GM19328 (cell line): Measurements from ENCODE around the gene NRXN3.

Experiments used
- ATAC-seq: cut with Tn5 transposase; IDR thresholded peaks from one replicate; pipeline ENCODE4 v1.9.1; 2021; ENCODE audit warnings: mild to moderate bottlenecking, moderate library complexity; ENCODE audit not compliant: unreplicated experiment

Gene NRXN3

GRCh38 chr14:79260406-79260805 is 1090.2 kb downstream of the NRXN3 start:
- ATAC-seq, result no peak

DNA sequence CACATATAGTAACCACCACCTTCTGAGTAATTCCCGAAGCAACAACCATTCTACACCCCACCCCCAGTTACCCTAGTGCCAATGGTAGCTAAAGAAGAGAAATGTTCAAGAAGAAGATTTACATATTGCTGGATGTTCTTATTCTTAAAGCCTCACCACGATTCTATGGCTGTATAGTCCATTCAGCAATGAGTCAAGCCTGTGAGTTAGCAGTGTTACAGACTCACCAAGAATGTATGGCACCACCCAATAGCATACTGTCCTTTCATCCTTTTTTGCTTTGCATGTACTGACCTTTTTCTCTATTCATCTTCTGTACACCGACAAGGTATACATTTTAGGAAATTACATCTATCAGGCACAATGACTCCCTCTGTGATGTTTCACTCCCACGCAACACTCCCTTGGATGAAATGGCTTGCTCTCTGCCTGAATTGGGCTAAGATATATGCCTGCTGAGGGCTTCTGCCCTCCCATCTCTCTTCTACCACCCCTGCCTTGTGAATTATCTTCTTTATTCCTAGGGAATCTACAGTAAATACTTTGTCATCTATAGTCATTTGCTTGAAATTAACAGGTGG is 1095.3 kb downstream of the NRXN3 start:
- ATAC-seq, result no peak

- no peak for ATAC-seq
Measured at GRCh38 chr14:79270361-79270760, 1100.2 kb downstream of the NRXN3 start.

GRCh38 chr14:79271122-79271521 is 1100.9 kb downstream of the NRXN3 start:
- no peak for ATAC-seq

- no peak for ATAC-seq
Measured at GRCh38 chr14:79274641-79275291, 1104.6 kb downstream of the NRXN3 start.

DNA sequence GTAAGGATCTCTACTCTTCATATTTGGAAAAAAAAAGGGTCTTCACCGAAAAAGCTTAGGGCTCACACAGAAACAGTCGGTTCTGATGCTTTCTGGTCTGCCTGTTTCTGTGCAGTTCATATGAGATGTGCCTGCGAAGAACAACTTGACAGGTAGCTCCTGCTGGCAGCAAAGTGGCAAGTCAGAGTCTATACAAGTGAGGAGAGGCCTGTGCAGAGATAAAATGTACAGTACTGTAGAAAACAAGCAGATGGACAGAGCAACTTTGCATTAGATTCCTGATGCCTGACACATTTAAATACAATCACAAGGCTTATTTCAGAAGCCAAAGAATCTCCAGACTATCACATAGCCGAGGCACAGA is 1105.1 kb downstream of the NRXN3 start:
- ATAC-seq, result no peak

GRCh38 chr14:79278286-79278797 is 1108.2 kb downstream of the NRXN3 start:
- ATAC-seq, result no peak

GRCh38 chr14:79278798-79279644 is 1108.8 kb downstream of the NRXN3 start:
- ATAC-seq, result no peak

DNA sequence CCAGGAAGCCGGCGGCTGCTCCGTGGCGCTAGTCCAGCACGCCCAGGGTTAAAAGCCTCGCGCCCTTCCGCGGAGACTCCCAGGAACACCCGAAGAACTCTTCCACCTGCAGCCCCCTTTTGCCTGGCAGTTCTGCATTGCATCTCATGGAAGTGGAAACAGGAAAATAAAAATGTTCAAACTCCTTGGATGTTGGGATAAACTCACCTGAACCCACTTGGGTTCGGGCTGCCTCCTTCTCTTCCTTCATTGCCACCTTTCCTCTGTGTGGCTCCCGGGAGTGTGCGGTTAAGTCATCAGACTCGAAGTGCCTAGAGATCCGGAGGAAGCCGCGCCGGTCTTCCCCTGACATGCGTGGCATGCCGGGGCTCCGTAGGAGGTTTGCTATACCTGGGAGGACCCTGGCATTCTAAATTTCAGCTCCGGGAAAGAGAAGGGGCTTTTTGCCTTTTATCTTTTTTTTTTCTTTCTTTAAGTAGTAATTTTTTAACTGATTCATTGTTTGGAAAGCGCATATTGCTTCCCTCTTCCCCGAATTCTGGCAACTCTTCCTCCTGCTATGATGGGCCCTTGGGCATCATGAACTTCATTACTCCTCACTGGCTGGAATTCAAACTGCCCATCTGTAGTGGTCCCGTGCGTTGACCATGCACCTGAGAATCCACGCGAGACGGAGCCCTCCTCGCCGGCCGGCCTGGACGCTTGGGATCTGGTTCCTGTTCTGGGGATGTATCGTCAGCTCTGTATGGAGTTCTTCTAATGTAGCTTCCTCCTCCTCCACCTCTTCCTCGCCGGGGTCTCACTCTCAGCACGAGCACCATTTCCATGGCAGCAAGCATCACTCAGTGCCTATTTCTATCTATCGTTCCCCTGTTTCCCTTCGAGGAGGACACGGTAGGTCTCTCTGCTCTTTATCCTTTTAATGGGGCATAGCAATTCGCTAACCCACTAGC is 1109.7 kb downstream of the NRXN3 start:
- ATAC-seq, result no peak

GRCh38 chr14:79281244-79282152 is 1111.3 kb downstream of the NRXN3 start:
- ATAC-seq, result no peak

GRCh38 chr14:79284621-79285020 is 1114.4 kb downstream of the NRXN3 start:
- no peak for ATAC-seq

DNA sequence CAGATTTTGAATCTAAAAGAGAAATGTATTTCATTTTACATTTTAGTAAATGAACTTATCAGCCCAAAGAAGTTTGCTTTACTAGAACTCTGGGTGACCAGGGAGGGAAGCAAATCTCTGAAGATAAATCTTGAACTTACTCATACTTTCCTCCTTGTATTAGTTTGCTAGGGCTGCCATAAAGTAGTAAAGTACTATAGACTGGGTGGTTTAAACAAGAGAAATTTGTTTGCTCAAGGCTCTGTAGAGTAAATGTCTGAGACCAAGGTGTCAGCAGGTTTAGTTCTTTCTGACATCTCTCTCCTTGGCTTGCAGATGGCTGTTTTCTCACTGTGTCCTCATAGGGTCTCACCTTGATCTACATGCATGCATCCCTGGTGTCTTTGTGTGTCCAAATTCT is 1115.1 kb downstream of the NRXN3 start:
- no peak for ATAC-seq

DNA sequence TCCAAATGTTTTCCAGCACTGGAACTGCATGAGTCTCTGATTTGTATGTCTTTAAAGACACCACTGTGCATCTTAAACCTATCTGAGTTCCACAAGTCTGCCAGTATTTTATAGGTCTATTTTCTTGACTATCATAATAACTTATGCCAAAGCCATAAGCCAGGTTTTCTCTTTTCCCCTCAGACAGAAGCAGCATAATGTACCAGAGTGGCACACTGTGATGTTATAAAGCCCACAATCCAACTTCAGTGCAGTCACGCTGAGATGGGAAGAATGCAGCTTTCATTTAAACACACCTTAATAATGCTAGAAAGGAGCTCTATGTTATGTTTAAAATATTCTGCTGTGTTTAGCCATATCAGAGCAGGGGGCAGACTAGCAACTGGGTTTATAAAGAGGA is 1117.8 kb downstream of the NRXN3 start:
- no peak for ATAC-seq

- no peak for ATAC-seq
Measured at GRCh38 chr14:79293482-79294177, 1123.5 kb downstream of the NRXN3 start.

DNA sequence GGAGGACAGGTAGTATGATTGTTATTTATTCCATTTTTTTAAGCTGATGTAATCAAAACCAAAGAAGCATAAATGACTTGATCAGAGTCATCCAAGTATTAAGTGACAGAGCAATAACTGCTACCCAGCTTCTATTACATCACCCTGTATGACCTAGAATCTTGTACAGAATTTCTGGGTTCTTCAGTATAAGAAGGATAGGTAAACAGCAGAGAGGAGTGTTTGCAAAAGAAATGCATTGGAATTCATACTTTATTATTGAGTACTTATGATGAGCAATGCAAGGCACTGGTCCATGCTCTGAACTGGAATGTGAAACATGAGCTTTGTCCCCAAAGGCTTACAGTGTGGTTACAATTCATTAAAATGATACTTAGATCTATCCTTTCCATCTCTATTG is 1124.3 kb downstream of the NRXN3 start:
- ATAC-seq, result no peak

DNA sequence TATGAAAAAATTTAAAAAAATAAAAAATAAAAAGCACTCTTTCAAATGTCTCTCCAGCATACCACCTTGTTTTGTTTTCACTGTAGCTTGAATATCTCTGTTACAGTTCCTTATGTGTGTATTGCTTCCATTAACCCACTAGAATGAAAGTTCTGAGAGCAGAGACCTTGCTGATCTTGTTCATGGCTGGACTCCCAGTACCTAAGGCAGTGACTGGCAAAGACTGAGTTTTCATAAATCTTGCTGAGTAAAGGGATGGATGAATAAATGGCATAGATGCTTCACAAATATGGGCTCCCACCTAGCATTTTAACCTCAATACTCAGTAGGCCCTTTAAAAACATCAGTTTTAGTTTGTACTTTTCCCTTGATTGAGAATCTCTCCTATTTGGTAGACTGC is 1125.2 kb downstream of the NRXN3 start:
- ATAC-seq, result no peak

GRCh38 chr14:79298373-79298772 is 1128.2 kb downstream of the NRXN3 start:
- ATAC-seq, result no peak

GRCh38 chr14:79299162-79299561 is 1129.0 kb downstream of the NRXN3 start:
- no peak for ATAC-seq

DNA sequence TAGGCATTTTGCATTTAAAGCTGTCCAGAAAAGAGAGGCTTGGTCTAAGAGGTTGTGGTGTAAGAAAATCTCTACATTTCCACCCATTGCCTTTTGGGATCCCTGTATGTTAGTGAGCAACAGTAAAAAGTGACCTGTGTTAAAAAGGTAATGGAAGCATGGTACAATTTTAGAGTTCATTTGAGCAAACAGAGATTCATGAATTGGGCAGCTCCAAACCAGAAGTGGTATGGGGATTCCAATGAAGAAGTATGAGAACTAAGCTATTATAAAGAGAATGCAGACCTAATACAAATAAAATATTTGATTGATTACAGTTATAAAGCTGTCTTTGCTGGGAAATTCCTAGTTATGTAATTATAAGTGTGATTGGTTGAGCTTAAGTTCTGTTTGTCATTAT is 1134.1 kb downstream of the NRXN3 start:
- no peak for ATAC-seq
